NOMO-1 treated with DMSO at 0.1 percent for 48 hours (cell line): ENCODE measurements around the gene HGS.

Experiments used
- DNase-seq: peaks from one replicate; lab custom pipeline; 2025; ENCODE audit not compliant: unreplicated experiment; lab: John Stamatoyannopoulos, UW

The HGS gene, protein sequence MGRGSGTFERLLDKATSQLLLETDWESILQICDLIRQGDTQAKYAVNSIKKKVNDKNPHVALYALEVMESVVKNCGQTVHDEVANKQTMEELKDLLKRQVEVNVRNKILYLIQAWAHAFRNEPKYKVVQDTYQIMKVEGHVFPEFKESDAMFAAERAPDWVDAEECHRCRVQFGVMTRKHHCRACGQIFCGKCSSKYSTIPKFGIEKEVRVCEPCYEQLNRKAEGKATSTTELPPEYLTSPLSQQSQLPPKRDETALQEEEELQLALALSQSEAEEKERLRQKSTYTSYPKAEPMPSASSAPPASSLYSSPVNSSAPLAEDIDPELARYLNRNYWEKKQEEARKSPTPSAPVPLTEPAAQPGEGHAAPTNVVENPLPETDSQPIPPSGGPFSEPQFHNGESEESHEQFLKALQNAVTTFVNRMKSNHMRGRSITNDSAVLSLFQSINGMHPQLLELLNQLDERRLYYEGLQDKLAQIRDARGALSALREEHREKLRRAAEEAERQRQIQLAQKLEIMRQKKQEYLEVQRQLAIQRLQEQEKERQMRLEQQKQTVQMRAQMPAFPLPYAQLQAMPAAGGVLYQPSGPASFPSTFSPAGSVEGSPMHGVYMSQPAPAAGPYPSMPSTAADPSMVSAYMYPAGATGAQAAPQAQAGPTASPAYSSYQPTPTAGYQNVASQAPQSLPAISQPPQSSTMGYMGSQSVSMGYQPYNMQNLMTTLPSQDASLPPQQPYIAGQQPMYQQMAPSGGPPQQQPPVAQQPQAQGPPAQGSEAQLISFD

DNA sequence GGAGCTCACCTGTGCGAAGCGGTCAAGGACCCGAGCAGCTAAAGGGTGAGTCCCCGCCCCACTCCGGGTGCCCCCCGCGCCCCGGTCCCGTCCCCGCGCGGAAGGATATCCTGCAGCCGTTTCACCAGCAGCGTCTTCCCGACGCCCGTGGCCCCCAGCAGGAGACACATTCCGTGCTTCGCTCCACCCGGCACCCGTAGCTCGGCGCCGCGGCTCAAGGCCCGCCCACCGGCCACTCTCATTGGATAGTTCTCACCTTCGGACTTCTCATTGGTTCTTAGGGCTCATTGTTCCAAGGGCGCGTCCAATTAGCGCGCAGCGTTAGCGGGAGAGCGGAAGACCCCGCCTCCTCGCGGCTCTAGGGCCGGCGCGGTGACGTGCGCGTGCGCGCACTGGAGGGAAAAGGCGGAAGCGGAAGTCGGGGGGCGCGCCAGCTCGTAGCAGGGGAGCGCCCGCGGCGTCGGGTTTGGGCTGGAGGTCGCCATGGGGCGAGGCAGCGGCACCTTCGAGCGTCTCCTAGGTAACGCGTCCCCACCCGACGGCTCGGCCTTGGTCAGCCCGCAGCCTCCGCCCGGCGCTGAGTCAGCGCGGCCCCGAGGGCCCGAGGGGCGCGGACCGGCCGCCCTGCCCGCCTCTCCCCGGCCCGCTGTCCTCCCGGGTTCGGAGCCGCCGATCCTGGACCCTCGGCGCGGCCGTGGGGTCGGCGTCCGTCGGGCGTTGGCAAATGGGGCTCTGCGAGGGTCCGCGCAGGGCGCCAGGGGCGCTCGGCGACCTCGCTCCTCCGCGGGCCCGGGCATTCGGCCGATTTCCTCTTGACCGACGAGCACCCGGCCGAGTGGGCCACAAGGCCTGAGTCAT lies at the start of gene HGS, which contains the start of gene ARL16:
TSS of gene HGS (plus strand) at position 428 of the 858 bp plus-strand sequence. CDS start at position 484, 56 bp downstream.
TSS of gene ARL16 (minus strand) at position 214 of the 858 bp plus-strand sequence. CDS start at position 170, 44 bp downstream.
- peak; percentile 98 for DNase-seq

DNA sequence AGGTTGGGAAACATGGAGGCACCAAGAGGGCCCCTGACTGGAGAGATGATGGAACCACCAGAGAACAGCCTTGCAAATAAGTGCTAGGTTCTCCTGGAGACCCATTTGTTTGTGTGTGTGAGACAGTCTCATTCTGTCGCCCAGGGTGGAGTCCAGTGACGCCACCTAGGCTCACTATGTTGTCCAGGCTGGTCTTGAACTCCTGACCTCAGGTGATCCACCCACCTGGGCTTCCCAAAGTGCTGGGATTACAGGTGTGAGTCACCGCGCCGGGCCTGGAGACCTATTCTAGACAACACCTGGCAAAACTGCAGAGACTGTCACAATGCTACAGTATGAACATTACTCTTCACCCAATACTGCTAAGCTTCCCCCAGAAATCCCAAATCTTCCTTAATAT lies 48.4 kb upstream of the HGS start:
- DNase-seq: no peak

DNA sequence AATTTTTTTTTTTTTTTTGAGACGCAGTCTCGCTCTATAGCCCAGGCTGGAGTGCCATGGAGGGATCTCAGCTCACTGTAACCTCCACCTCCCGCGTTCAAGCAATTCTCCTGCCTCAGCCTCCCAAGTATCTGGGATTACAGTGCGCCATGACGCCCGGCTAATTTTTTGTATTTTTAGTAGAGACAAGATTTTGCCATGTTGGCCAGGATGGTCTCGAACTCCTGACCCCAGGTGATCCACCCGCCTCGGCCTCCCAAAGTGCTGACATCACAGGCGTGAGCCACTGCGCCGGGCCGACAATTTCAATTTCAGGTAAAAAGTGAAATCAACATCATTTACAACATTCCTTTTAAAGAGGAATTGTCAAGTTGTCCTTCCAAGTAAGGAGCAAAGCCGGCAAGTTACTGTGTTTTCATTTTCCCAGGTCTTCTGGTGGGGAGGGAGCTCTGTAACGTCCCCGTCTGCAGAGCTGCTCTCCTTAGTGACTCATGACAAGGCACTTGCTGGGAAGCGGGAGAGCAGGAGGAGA lies 47.8 kb upstream of the HGS start:
- DNase-seq: no peak

DNA sequence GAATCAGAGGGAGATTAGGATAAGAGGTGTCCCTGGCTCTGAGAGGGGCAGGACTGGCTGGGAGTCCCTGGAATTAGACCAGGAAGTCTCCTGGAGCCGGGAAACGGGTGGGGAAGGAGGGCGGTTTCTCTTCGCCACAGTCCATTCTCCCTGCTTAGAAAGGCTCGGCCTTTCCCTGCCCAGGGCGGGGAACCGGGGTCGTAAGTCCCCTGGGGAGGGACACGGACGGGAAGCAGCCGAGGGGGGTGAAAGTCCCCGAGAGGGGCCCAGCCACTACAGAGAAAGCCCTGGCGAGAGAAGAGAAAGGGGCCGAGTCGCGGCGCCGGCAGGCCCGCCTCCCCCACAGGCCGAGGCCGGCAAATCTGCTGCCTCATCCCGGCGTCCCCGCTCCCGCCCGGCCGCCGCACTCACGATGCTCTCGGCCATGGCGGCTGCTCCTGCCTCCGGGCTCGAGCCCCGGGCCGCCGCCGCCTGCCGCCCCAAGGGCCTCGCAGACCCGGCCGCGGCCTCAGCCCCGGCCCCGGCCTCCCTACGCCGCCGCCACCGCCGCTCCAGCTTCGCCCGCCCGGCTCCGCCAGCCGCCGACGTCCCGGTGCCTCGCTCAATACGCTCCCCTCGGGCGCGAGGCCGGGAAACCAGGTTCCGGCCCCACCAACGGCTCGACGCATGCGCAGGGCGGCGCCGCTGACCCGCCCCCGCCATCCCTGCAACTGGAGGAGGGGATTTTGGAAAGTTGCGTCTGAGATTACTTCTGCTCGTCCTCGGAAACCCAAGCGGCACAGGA lies 47.1 kb upstream of the HGS start, which contains the start of the genes NPLOC4 and TSPAN10:
TSS of gene NPLOC4 (minus strand) at position 608 of the 784 bp plus-strand sequence. CDS start at position 426, 182 bp downstream.
TSS of gene TSPAN10 (plus strand) at position 692 of the 784 bp plus-strand sequence. CDS start 5,217 bp downstream, outside the sequence.
- DNase-seq: peak; percentile 57

DNA sequence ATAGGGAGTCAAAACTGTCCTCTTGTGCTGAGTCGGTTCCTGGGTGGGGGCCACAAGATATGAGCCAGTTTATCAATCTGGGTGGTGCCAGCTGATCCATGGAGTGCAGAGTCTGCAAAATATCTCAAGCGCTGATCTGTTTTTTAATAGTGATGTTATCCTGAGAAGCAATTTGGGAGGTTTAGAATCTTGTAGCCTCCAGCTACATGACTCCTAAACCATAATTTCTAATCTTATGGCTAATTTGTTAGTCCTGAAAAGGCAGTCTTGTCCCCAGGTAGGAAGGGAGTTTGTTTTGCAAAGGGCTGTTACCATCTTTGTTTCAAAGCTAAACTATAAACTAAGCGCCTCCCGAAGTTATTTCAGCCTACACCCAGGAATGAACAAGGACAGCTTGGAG lies 45.1 kb upstream of the HGS start:
- no peak for DNase-seq

DNA sequence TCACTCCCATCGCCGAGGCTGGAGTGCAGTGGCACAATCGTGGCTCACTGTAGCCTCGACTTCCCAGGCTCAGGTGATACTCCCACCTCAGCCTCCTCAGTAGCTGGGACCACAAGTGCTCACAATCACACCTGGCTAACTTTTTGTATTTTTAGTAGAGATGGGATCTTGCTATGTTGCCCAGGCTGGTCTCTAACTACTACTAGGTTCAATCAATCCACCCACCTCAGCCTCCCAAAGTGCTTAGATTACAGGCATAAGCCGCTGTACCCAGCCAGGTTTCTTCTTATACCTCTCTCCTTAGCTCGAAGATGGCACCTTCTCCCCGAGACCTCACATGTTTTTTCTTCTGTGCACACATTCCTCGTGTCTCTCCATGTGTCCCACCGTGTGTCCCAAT lies 43.8 kb upstream of the HGS start:
- no peak for DNase-seq

DNA sequence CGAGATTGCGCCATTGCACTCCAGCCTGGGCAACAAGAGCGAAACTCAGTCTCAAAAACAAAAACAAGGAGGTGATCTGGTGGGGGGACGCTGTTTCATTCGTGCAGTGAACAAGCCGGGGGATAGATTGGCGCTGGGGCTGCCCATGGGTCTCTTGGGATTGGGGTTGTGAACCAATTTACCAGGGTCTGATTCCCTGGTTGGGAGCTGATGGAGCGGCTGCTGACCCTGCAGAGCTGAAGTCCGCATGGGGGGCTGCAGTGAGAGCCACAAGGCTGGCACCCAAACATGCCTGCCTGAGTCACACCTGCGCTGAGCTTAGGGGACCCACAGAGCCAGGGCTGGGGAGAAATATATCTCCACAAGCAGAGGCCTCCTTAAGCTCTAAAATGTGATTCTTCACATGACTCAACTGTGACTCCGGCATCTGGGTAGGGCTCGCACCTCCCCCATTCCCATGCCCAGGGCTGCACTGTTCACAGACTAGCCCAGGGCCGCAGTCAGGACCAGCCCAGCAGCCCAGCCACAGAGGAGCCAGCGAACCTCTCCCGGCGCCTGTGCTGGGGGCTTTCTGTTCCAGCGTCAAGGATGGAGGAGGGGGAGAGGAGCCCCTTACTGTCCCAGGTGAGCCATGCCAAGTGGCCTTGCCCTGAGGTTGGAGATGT lies 41.9 kb upstream of the HGS start:
- no peak for DNase-seq

DNA sequence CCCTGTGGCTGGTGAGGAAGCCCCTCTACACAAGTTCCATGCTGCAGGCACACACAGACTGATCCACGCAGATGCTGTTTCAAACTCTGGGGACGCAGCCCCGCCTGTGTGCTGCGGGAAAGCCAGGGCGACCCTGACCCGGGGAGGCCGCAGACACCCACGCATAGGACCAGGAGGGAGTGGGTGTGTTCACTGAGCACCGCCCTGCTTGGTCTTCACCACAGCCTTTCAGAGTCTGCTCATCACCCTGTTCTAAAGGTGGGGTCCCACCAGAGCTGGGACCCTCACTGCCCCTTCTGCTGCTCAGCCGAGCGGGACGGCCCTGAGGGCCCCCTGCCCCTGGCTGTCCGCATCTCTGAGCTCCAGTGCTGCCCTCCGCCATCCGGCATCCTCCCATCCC lies 39.3 kb upstream of the HGS start:
- DNase-seq: no peak

DNA sequence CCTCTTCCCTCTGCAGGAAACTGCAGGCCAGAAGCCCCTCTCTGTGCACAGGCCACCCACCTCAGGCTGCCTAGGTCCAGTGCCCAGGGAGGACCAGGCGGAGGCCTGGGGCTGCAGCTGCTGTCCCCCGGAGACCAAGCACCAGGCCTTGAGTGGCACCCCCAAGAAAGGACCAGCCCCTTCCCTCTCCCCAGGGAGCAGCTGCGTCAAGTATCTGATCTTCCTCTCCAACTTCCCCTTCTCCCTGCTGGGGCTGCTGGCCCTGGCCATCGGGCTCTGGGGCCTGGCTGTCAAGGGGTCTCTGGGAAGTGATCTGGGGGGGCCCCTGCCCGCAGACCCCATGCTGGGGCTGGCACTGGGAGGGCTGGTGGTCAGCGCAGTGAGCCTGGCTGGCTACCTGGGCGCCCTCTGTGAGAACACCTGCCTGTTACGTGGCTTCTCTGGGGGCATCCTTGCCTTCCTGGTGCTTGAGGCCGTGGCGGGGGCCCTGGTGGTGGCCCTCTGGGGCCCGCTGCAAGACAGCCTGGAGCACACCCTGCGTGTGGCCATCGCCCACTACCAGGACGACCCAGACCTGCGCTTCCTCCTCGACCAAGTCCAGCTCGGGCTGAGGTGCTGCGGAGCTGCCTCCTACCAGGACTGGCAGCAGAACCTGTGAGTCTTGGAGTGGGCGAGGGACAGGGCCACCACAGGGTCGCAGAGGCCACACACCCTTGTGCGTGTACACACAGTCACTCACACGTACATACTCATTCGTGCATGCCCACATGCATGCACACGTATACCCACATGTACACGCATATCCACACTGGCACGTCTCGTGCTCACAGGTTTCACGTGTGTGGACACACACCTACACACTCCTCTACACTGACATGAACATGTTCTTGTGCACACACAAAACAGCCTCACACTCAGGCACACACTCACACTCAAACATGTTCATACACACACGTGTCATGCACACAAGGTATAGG lies 38.5 kb upstream of the HGS start:
- DNase-seq: no peak

DNA sequence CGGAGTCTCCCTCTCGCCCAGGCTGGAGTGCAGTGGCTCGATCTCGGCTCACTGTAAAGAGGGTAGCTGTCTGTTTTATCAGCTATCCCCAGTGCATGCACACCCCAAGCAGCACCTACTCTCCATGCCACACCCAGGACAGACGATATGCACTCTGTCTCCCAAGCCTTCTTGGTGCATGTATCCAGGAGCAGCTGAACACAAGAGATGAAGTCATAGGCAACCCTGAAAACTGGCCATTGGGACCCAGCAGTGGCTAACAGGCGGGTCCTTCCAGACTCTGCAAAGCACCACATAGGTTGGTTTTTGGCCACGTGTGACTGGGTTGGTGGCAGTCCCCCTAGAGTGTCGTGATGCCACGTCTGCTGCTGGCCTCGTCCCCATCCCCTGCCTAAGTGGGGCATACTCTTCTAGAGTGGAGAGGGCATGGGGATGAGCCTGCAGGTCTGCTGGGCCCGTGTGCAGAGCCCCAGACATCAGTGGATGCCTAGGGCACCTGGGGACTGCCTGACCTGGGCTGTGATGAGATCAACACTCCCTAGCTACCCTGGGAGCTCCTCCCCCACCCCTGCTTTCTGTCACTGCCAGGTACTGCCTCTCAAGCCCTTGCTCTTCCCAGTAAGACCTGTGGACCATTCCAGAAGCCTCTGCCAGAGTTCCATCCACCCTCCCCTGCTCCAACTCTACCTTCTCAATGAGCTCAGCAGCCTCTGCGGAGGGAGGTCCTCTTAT lies 36.8 kb upstream of the HGS start:
- DNase-seq: no peak

DNA sequence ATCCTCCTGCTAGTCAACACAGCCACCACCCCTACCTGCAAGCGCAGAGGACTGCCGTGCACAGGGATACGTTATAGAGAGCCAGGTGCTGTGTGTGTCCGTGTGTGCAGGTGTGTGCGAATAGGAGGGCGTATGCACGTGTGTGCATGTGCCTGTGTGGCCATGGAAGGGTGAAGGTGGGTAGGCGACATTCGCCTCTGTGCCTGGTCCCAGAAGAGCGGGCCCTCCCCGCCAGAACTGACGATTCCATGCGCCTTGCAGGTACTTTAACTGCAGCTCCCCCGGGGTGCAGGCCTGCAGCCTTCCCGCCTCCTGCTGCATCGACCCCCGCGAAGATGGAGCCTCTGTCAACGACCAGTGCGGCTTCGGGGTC lies 36.2 kb upstream of the HGS start:
- no peak for DNase-seq

DNA sequence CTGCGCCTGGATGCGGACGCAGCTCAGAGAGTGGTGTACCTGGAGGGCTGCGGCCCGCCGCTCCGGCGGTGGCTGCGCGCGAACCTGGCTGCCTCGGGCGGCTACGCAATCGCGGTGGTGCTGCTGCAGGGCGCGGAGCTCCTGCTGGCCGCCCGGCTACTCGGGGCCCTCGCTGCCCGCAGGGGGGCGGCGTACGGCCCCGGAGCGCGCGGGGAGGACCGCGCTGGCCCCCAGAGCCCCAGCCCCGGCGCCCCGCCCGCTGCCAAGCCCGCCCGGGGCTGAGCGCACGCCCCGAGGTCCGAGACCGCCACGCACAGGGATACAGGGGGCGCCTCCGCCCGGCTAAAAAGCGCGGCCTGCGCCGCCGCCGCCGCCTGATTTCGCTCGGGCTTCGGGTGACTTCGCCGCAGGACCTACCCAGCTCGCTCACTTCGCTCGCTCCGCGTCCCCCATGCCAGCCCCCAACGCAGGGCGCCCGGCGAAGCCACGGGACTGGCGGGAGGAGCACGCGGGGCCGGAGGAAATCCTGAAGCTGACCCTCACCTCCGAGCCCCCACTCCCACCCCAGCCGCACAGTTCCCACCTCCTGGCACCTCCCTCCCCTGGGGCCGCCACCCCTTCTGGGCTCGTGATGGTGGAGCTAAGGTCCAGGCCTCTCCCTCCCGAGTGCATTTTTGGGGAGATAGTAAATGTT lies 35.7 kb upstream of the HGS start:
- DNase-seq: no peak

DNA sequence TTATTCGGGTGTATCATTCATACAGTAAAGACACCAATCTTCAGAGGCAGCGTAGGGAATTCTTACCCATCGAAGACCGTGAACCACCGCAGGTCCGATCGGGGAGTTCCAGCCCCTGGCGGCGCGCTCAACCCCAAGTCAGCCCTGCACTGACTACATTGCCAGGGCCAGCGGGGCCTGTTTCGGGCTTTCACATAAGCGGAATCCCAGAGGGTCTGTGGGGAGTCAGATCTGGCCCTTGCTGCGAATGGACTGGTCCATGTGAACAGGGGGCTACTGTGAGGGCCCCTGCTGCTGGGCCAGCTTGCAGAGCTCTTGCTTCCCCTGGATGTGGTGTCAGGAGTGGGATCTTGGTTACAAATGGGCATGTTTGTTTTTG lies 35.1 kb upstream of the HGS start:
- no peak for DNase-seq

DNA sequence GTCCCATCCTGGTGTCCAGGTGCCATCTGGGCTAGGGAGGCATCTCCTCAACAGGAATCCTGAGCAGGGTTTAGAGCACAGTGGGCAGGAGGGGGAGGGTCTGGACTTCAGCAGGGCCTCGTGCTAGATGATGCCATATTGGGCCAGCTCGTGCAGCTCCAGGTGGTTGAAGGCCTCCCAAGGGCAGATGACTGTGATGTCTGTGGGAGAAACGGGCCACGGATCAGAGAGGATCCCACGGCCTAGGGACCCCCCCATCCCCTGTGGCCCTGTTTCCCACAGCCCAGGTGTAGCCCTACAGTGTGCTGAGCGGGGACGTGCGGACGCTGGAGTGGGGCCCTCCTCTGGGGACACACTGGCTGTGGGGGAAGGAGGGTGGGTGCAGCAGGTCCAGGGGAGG lies 32.9 kb upstream of the HGS start:
- DNase-seq: no peak

DNA sequence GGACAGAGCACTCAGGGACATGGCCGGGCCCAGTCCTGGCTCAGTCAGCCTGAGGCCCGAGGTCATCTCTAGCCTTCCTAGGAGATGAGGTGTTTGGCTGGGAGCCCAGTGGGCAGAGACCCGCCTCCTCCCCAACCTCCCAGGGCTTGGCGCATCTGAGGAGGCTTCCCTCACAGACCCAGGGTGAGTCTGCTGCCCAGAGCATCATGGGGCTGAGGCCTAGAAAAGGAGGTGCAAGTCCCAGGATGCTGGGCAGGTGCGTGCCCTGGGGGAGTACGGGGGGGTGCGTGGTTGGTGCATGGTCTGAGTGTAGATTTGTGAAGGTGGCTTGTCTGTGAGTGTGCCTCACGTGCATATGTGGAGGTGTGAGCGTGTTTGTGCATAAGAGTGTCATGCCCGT lies 32.1 kb upstream of the HGS start:
- DNase-seq: no peak

DNA sequence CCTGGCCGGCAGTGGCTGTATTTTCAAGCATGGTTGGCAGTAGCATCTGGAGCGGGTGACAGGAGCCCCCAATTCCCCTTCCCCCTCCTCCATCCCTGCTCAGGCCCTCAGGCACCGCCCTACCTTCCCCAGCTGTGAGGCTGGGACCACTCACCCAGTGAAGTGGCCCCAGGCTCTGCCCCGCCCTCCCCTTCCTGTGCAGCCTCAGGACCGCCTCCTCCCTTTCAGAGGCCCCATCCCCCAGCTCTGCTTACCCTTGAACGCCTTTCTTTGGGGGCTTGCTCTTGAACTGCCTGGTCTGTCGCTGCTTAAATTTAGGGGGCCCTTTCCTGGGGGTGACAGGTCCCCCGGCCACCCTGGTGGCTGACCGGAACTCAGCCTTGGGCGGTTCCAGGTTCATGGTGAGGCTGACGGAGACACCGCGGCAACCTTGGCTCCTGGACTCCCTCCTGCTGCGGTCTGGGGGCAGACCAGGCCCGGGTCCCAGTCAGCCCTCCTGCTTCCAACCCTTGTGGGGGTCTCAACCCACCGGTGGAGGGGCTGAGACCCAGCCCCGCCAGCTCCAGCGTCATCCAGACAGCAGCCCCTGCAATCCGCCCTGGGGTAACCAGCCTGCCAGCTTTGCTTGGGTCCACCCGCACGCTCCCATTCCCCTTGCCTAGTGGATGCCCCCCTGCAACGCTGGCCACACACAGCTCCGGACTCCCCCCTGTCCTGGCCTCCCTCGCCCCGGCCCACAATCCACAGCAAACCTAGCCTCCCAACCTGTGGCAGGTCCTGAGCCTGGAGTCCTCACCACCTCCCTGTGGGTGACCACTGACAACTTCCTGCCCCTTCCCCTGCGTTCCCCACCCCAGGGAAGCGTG lies 30.7 kb upstream of the HGS start:
- DNase-seq: no peak
